A673 (cell line): Measurements from ENCODE around the gene CTXND1. TPM values are rescaled to one million over a fixed set of nuclear protein-coding genes. Genes with fewer than 3 reads are reported as not detected.

Experiments
- BruUV-seq: library from RNA; stranded (reverse); fragments of 400-500 nt; replicated peaks from 2 replicates; lab custom pipeline; 2021; lab: Mats Ljungman, UMichigan
- CTCF ChIA-PET: fragments of 300-600 bp; sonication (Branson Sonifier 250); formaldehyde crosslinking; loops from one replicate; lab custom pipeline; 2022; ENCODE audit warnings: antibody characterized with exemption; lab: Charles Lee
- POLR2A ChIA-PET: fragments of 300-600 bp; sonication (Branson Sonifier 250); formaldehyde crosslinking; loops from one replicate; lab custom pipeline; 2022; ENCODE audit warnings: antibody characterized with exemption; ENCODE audit not compliant: low non-redundant PET; lab: Charles Lee
- DNase-seq: peaks from one replicate; pipeline ENCODE4 v3.0.0-alpha.2; 2015; ENCODE audit warnings: low spot score
- H3K27ac ChIP-seq: fragments of 200-600 bp; sonication (generic); 2 replicates; pipeline ENCODE4 v1.5.1; 2016; ENCODE audit warnings: mixed run types, low read depth, mild to moderate bottlenecking, mixed read lengths, antibody characterized with exemption, low read length; ENCODE audit not compliant: poor library complexity, severe bottlenecking
- H3K27me3 ChIP-seq: fragments of 200-600 bp; sonication (generic); replicated peaks from 2 replicates; pipeline ENCODE4 v1.6.1; 2017; ENCODE audit warnings: mixed run types, low read depth, mild to moderate bottlenecking, mixed read lengths, antibody characterized with exemption, low read length; ENCODE audit not compliant: insufficient read depth, poor library complexity
- H3K36me3 ChIP-seq: fragments of 200-600 bp; sonication (generic); 2 replicates; pipeline ENCODE4 v1.6.1; 2016; ENCODE audit warnings: mixed run types, mild to moderate bottlenecking, mixed read lengths, antibody characterized with exemption, low read length; ENCODE audit not compliant: insufficient read depth, poor library complexity, severe bottlenecking
- H3K4me1 ChIP-seq: fragments of 200-600 bp; sonication (generic); 2 replicates; pipeline ENCODE4 v1.6.1; 2017; ENCODE audit warnings: mixed run types, mild to moderate bottlenecking, mixed read lengths, antibody characterized with exemption, low read length; ENCODE audit not compliant: insufficient read depth, poor library complexity, severe bottlenecking
- H3K4me3 ChIP-seq: fragments of 200-600 bp; sonication (generic); 2 replicates; pipeline ENCODE4 v1.5.1; 2016; ENCODE audit warnings: low read depth, mixed run types, mild to moderate bottlenecking, mixed read lengths, low read length; ENCODE audit not compliant: poor library complexity, severe bottlenecking
- H3K9me3 ChIP-seq: fragments of 200-600 bp; sonication (generic); 2 replicates; pipeline ENCODE4 v1.6.1; 2016; ENCODE audit warnings: mixed run types, low read depth, mild to moderate bottlenecking, mixed read lengths, antibody characterized with exemption, low read length; ENCODE audit not compliant: poor library complexity, severe bottlenecking
- CTCF ChIP-seq: fragments of 300-800, 200-600 bp; sonication (generic); conservative IDR thresholded peaks from 2 replicates; pipeline ENCODE4 v1.5.1; 2017; ENCODE audit warnings: low read depth, mild to moderate bottlenecking, antibody characterized with exemption, low read length, moderate library complexity, mixed read lengths
- EZH2 ChIP-seq: fragments of 200-600 bp; sonication (generic); IDR thresholded peaks from 2 replicates; pipeline ENCODE4 v1.6.1; 2017; ENCODE audit warnings: borderline replicate concordance, low read depth, mild to moderate bottlenecking, mixed read lengths, antibody characterized with exemption, low read length; ENCODE audit not compliant: poor library complexity, severe bottlenecking
- intact Hi-C: fragments of 100-400 bp; cut with micrococcal nuclease; formaldehyde crosslinking; loops from one replicate; pipeline ENCODE4 v1.10.0; 2022; ENCODE audit not compliant: unreplicated experiment
- total RNA-seq: library from RNA; stranded (reverse); gene quantifications from 2 replicates; pipeline ENCODE4 v1.2.3, GENCODE V29; 2021

CTXND1 gene
- total RNA-seq, 1 experiment from 2014 or later, result not detected

- TF ChIP-seq CTCF (peak; percentile 58), EZH2 (no peak)
- Histone ChIP-seq H3K4me3 (no peak overlapping the region), H3K27ac (no peak overlapping the region), H3K4me1 (no peaks in the 10 kb centered on the region), H3K27me3 (peaks cover 42% of the 10 kb centered on the region), H3K9me3 (no peaks in the 10 kb centered on the region), H3K36me3 (no peaks in the 10 kb centered on the region)
- BruUV-seq, result no TSS peak
- CTCF ChIA-PET, result no interaction called here
- POLR2A ChIA-PET, result interaction anchor here (0.5 kb wide), 1 partner anchor 311 kb away, joined by 3 read pairs; no protein-coding TSS in a partner anchor
- DNase-seq, result peak; percentile 35
- intact Hi-C loops, result loop anchor here (10.0 kb wide), 1 partner anchor 180 kb away; the partner anchor contains the start of gene ZFAND6
Observed at GRCh38 chr15:80234883-80235282, 17.1 kb downstream of the CTXND1 start.

GRCh38 chr15:80233581-80233980 is 18.4 kb downstream of the CTXND1 start:
- Histone ChIP-seq H3K9me3 (no peaks in the 10 kb centered on the region), H3K4me1 (no peaks in the 10 kb centered on the region), H3K27me3 (peaks cover 50% of the 10 kb centered on the region), H3K27ac (no peak overlapping the region), H3K36me3 (no peaks in the 10 kb centered on the region), H3K4me3 (no peak overlapping the region)
- no TSS peak for BruUV-seq
- POLR2A ChIA-PET, result no interaction called here
- TF ChIP-seq EZH2 (no peak), CTCF (no peak)
- intact Hi-C loops, result loop anchor here (10.0 kb wide), 1 partner anchor 179 kb away; the partner anchor contains the start of gene ZFAND6
- CTCF ChIA-PET, result no interaction called here
- no peak for DNase-seq

- Histone ChIP-seq H3K9me3 (no peaks in the 10 kb centered on the region), H3K36me3 (no peaks in the 10 kb centered on the region), H3K27ac (no peak overlapping the region), H3K4me1 (no peaks in the 10 kb centered on the region), H3K4me3 (no peak overlapping the region), H3K27me3 (peaks cover 66% of the 10 kb centered on the region)
- BruUV-seq, result no TSS peak
- intact Hi-C loops, result loop anchor here (10.0 kb wide), 1 partner anchor 177 kb away; the partner anchor contains the start of gene ZFAND6
- DNase-seq, result no peak
- TF ChIP-seq CTCF (no peak), EZH2 (no peak)
- POLR2A ChIA-PET, result no interaction called here
- CTCF ChIA-PET, result no interaction called here
Observed at GRCh38 chr15:80231371-80231770, 20.6 kb downstream of the CTXND1 start.
